HG02884 (cell line): ENCODE data around the gene ZDHHC1.
"Not testable (repeated sequence)": the region's sequence is repeated elsewhere in the genome, so short reads cannot be mapped to it uniquely, and the experiment has no call there.

Source experiments
- ATAC-seq: cut with Tn5 transposase; IDR thresholded peaks from one replicate; pipeline ENCODE4 v1.9.1; 2021; ENCODE audit warnings: mild to moderate bottlenecking, moderate library complexity; ENCODE audit not compliant: unreplicated experiment

Gene ZDHHC1

GRCh38 chr16:67430977-67431774 lies 14.9 kb upstream of the ZDHHC1 start, which contains the start of gene HSD11B2:
HSD11B2 (plus strand) TSS chr16:67431121; CDS start chr16:67431249, 128 bp downstream.
- no peak for ATAC-seq

GRCh38 chr16:67430504-67430976 lies 14.3 kb upstream of the ZDHHC1 start:
- ATAC-seq = no peak

- no peak for ATAC-seq
Measured at GRCh38 chr16:67429799-67430503, 13.7 kb upstream of the ZDHHC1 start.

- no peak for ATAC-seq
Measured at GRCh38 chr16:67429053-67429798, 12.9 kb upstream of the ZDHHC1 start.

- no peak for ATAC-seq
Measured at GRCh38 chr16:67428146-67428731, 12.0 kb upstream of the ZDHHC1 start.

- no peak for ATAC-seq
Measured at GRCh38 chr16:67426950-67427349, 10.7 kb upstream of the ZDHHC1 start.

GRCh38 chr16:67426022-67426421 lies 9.7 kb upstream of the ZDHHC1 start:
- no peak for ATAC-seq

- no peak for ATAC-seq
Measured at GRCh38 chr16:67425580-67425979, 9.3 kb upstream of the ZDHHC1 start.

- no peak for ATAC-seq
Measured at GRCh38 chr16:67425061-67425460, 8.8 kb upstream of the ZDHHC1 start.

GRCh38 chr16:67424261-67424615 lies 8.0 kb upstream of the ZDHHC1 start:
- no peak for ATAC-seq

- ATAC-seq = no peak
Measured at GRCh38 chr16:67423611-67424260, 7.5 kb upstream of the ZDHHC1 start.

GRCh38 chr16:67423015-67423414 lies 6.7 kb upstream of the ZDHHC1 start:
- ATAC-seq = no peak

GRCh38 chr16:67421030-67421429 lies 4.8 kb upstream of the ZDHHC1 start:
- no peak for ATAC-seq

GRCh38 chr16:67419931-67420330 lies 3.7 kb upstream of the ZDHHC1 start:
- no peak for ATAC-seq

GRCh38 chr16:67419502-67419901 lies 3.2 kb upstream of the ZDHHC1 start:
- ATAC-seq = no peak

- no peak for ATAC-seq
Measured at GRCh38 chr16:67417333-67418061, 1.2 kb upstream of the ZDHHC1 start.

- not testable (repeated sequence) for ATAC-seq
Measured at GRCh38 chr16:67415421-67415820, 856 bp downstream of the ZDHHC1 start.

- ATAC-seq = no peak
Measured at GRCh38 chr16:67413978-67414911, 2.0 kb downstream of the ZDHHC1 start.

GRCh38 chr16:67412294-67412693 lies 4.0 kb downstream of the ZDHHC1 start:
- ATAC-seq = no peak
